ENCODE measurements around the gene CROCC.
"Not testable (repeated sequence)": the region's sequence is repeated elsewhere in the genome, so short reads cannot be mapped to it uniquely, and the experiment has no call there.

The CROCC gene

DNA sequence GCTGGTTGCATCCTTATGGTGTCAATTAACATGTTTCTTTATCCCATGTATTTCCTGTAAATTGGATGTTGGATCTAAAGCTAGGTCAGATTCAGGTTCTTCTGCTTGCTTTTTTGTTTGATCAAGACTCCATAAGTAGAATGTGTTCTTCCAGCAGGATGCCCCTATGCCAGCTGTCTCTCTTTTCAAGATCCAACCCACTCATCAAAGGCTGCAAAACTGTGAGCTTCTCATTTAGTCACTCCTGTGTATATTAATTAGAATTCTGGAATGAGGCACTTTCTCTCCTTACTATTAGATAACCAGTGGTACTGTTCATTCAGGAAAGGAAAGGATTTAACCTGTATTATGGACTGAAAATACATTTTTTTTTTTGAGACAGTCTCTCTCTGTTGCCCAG lies 12.2 kb downstream of the CROCC start:
- DNase-seq; intact Hi-C loops (cut with DNase I): not testable (repeated sequence)

DNA sequence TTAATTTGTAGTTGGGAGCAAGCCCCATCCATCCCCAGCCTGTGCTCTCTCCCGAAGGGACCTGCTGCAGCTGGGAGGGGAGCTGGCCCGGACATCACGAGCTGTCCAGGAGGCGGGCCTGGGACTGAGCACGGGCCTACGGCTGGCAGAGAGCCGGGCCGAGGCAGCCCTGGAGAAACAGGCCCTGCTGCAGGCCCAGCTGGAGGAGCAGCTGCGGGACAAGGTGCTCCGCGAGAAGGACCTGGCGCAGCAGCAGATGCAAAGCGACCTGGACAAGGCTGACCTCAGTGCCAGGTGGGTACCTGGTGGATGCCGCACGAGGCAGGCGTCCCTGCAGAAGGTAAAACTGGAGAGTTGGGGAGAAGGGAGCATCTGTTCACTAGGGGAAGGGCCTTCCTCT lies 14.8 kb downstream of the CROCC start:
- intact Hi-C loops (cut with DNase I); DNase-seq: not testable (repeated sequence)

DNA sequence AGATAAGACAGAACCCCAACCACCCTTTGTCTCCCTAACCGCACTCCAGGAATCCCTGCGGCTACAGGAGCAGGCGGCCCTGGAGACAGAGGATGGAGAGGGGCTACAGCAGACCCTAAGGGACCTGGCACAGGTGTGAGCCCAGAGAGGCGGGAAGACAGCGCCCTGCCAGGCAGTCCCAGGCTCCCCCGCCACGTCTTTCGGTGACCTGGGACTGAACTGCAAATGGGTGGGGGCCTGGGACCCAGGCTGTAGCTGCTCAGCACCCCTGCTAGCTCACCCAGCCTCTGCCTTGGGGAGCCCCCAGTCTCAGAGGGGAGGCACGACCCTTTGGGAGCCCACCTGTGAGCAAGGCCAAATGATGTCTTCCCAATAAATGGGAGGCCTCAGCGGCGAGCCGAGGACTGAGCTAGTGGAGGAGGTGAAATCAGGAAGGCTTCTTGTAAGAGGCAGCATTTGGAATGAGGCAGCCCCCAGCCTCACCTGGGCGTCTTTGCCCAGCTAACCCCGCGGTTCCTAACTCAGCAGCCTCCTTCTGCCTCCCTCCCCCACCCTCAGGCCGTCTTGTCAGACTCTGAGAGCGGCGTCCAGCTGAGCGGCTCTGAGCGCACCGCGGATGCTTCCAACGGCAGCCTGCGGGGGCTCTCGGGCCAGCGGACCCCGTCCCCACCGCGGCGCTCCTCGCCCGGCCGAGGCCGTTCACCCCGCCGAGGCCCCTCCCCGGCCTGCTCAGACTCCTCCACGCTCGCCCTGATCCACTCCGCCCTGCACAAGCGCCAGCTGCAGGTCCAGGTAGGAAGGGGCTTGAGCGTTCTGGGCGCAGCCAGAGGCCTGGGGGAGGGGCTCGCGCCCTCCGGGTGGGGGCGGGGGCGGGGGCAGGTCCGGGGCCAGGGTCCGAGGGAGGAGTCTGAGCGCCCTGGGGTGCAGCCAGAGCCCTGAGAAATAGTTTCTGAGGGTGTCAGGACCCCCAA lies 16.9 kb downstream of the CROCC start:
- intact Hi-C loops (cut with DNase I): no loop called here
- DNase-seq: no peak

DNA sequence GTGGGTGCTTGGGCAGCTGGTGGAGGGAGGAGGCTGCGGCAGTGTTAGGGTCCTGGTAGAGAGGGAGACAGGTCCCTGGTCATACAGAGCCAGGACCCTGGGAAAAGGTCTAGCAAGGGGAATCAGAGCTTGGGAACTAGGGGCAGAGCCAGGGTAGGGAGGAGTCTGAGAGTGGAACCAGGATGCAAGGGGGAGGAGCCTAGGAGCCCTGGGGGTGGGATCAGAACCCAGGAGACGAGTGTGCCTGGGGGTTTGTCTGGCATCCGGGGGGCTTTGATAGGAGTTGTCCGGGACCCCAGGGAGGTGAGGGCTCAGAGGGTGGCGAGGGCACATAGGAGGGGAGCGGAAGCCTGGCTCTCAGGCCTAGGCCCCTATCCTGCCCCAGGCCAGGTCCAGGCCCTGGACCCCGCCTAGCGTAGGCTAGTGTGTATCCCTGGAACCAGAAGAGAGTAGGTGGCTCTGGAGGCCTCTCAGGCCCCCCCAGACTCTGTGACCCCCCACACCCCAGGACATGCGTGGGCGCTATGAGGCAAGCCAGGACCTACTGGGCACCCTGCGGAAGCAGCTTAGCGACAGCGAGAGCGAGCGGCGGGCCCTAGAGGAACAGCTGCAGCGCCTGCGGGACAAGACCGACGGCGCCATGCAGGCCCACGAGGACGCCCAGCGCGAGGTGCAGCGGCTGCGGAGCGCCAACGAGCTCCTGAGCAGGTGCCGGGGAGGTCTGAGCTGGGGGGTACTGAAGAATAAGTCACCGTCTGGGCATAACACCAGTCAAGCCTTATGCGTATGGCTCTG lies 17.9 kb downstream of the CROCC start:
- DNase-seq; intact Hi-C loops (cut with DNase I): not testable (repeated sequence)

DNA sequence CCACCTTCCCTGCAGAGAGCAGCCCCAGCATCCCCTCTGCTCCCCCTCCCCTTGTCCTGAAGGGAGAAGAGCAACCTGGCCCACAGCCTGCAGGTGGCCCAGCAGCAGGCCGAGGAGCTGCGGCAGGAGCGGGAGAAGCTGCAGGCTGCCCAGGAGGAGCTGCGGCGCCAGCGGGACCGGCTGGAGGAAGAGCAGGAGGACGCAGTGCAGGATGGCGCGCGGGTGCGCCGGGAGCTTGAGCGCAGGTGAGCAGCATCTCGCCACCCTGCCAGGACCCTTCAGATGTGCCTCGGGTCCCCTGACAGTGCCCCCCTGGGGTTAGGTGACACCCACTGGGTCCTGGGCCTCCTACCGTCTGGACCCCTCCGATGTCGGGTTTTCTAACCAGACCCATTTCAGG lies 22.3 kb downstream of the CROCC start:
- no peak for DNase-seq
- intact Hi-C loops (cut with DNase I): no loop called here

DNA sequence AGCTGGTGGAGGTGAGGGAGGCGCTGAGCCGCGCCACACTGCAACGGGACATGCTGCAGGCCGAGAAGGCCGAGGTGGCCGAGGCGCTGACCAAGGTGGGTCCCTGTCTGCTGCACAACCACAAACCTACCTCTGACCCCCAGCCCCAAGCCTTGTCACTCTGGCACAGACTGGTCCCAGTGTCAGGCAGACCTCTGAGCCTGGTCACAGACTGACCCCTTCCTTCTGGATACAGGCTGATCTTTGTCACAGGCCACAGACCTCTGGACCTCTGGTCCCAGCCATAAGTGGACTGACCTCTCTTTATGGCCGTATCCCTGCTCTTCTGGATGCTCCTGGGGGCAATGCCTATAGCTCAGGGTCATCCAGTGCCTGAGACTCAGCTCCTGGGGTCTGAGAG lies 23.8 kb downstream of the CROCC start:
- DNase-seq; intact Hi-C loops (cut with DNase I): not testable (repeated sequence)

DNA sequence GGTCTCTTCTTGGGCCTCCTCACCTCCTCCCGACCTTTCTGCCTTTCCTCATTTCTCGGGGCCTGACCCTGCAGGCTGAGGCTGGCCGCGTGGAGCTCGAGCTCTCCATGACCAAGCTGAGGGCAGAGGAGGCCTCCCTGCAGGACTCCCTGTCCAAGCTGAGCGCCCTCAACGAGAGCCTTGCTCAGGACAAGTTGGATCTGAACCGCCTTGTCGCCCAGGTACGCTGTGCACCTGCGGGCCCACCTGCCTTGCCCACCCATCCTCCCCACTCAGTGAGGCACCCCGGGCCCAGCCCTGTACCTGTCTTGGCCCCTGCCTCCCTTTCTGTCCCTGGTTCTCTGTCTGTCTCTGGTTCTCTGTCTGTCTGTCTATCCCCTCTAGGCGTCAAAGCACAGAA lies 24.5 kb downstream of the CROCC start:
- peak in 1 of 10 donors; percentile 82 for DNase-seq
- intact Hi-C loops (cut with DNase I): not testable (repeated sequence)

DNA sequence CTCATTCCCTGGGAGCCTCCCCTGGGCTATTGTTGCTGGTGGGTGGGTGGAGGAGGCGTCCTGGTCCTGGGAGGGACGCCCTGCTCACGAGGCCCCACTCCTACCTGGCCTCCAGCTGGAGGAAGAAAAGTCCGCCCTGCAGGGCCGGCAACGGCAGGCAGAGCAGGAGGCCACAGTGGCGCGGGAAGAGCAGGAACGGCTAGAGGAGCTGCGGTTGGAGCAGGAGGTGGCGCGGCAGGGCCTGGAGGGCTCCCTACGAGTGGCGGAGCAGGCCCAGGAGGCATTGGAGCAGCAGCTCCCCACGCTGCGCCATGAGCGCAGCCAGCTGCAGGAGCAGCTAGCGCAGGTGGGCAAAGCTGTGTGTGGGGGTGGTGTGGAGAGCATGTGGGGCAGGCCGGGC lies 24.9 kb downstream of the CROCC start:
- DNase-seq: peak in 1 of 10 donors; percentile 83
- intact Hi-C loops (cut with DNase I): no loop called here

DNA sequence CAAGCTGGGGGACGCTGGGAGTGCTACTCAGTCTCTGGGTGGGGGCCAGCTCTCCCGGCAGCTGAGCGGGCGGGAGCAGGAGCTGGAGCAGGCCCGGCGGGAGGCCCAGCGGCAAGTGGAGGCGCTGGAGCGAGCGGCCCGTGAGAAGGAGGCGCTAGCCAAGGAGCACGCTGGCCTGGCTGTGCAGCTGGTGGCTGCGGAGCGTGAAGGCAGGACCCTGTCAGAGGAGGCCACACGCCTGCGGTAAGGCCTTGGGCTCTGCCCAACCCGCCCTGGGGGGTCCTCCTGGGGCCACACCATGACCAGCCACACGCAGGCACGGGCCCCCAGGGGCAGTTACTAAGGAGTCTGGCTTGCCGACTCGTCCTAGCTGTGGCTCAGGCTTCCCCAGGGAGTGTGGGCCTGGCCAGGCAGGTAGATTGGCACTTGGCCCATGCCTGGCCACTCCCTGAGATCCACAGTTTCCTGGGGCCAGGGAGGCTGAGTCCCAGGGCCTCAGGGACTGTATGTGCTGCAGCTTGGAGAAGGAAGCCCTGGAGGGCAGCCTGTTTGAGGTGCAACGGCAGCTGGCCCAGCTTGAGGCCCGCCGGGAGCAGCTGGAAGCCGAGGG lies 26.7 kb downstream of the CROCC start:
- DNase-seq: peak in 1 of 10 donors; percentile 83
- intact Hi-C loops (cut with DNase I): not testable (repeated sequence)

DNA sequence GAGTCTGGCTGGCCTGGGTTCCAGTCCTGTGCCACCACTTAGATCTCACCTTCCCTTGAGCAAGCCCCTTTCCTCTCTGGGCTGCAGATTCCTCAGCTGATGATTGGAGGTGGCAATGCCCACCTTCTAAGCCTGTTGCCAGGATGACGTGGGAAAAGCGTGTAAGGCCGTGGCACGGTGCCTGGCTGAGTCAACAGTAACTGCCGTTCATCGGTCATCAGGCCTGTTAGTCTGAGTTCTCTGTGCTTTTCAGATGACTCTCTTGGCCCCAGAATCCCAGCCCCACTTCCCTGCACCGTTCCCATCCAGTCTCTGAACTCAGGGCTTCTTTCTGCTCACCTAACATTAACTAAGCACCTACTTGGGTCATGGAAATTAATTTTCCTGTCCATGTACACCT lies 27.3 kb downstream of the CROCC start:
- DNase-seq; intact Hi-C loops (cut with DNase I): not testable (repeated sequence)

DNA sequence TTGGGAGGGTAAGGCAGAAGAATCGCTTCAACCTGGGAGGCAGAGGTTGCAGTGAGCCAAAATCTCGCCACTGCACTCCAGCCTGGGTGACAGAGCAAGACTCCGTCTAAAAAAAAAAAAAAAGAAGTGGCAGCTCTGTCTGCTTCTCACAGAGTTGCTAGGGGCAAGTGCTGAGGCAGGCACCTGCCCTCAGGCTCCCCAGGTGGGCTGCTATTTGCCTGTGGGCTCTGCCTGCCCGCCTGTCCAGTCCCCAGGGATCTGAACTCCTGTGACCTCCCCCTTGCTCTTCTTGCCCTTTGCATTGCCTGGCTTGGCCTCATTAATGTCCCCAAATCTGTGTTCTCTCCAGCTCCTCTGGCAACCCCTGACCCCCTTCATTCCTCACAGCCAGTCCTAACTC lies 30.6 kb downstream of the CROCC start:
- not testable (repeated sequence) for DNase-seq
- intact Hi-C loops (cut with DNase I): loop anchor here (10.0 kb wide), 1 partner anchor 282 kb away; no protein-coding TSS in a partner anchor

DNA sequence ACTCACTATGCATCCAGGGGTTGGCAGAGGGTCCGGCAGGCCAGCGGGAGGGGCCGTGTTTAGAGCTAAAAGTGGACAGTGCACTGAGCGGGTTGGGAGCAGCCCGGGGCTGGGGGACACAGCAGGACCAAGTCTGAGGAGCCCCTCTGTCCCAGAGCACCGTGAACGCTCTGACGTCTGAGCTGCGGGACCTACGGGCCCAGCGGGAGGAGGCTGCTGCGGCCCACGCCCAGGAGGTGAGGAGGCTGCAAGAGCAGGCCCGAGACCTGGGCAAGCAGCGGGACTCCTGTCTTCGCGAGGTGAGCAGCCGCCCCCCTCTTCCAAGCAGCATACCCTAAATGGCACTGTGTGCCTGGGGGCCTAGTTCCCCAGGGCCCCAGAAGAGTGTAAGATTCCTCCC lies 32.8 kb downstream of the CROCC start:
- no peak for DNase-seq
- intact Hi-C loops (cut with DNase I): loop anchor here (10.0 kb wide), 1 partner anchor 280 kb away; no protein-coding TSS in a partner anchor

DNA sequence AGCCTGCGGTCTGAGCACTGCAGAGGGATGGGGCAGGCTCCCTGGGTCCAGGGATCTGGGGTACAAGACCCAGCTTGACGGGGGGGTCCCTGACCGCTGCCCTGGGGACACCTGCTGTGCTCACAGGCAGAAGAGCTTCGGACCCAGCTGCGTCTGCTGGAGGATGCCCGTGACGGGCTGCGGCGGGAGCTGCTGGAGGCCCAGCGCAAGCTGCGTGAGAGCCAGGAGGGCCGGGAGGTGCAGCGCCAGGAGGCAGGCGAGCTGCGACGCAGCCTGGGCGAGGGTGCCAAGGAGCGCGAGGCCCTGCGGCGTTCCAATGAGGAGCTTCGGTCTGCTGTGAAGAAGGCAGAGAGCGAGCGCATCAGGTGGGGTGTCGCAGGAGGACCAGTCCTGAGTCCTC lies 33.5 kb downstream of the CROCC start:
- DNase-seq: no peak
- intact Hi-C loops (cut with DNase I): loop anchor here (10.0 kb wide), 1 partner anchor 280 kb away; no protein-coding TSS in a partner anchor

DNA sequence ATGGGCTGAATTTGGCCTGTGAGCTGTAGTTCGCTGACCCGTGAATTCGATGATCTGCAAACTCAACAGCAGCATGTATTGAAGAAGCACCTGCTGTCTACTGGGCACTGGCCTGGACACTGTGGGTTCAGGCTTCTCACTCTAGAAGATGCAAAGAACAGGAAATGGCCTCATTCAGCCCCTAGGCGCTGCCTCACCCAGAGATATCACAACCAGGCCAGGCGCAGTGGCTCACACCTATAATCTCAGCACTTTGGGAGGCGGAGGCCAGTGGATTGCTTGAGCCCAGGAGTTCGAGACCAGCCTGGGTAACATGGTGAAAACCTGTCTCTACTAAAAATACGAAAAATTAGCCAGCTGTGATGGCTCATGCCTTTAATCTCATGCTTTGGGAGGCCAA lies 35.0 kb downstream of the CROCC start:
- no peak for DNase-seq
- intact Hi-C loops (cut with DNase I): loop anchor here (10.0 kb wide), 1 partner anchor 278 kb away; no protein-coding TSS in a partner anchor

DNA sequence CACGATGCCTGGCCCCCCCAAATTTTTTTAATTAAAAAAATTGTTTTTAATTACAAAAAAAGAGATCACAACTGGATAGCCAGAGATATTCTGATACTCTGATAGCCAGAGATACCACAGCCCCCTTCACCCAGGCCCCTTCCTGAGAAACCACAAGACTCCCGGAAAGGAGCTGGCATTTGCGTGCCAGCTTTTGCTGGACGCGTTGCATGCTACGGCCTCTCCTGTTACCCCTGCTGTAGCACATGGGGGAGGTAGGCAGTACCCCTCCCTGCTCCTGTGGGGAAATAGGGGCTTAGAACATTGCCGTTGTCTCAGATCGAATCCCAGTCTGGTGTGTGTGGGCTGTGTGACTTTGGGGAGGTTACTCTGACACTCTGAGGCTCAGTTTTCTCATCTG lies 36.0 kb downstream of the CROCC start:
- DNase-seq: no peak
- intact Hi-C loops (cut with DNase I): loop anchor here (10.0 kb wide), 1 partner anchor 277 kb away; no protein-coding TSS in a partner anchor

DNA sequence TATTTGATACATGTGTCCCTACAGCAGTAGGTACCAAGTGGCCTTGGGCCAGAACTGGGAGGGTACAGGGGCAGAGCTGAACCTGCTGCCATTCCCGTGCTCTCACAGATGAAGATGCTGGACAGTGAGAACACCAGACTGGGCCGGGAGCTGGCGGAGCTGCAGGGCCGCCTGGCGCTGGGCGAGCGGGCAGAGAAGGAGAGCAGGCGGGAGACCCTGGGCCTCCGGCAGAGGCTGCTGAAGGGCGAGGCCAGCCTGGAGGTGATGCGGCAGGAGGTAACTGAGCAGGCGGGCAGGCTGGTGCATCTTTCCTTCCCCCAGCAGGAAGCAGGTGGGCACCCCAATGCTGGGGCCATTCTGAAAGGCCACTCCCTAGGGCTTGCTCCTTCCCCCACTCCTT lies 36.7 kb downstream of the CROCC start:
- intact Hi-C loops (cut with DNase I): loop anchor here (10.0 kb wide), 1 partner anchor 276 kb away; no protein-coding TSS in a partner anchor

DNA sequence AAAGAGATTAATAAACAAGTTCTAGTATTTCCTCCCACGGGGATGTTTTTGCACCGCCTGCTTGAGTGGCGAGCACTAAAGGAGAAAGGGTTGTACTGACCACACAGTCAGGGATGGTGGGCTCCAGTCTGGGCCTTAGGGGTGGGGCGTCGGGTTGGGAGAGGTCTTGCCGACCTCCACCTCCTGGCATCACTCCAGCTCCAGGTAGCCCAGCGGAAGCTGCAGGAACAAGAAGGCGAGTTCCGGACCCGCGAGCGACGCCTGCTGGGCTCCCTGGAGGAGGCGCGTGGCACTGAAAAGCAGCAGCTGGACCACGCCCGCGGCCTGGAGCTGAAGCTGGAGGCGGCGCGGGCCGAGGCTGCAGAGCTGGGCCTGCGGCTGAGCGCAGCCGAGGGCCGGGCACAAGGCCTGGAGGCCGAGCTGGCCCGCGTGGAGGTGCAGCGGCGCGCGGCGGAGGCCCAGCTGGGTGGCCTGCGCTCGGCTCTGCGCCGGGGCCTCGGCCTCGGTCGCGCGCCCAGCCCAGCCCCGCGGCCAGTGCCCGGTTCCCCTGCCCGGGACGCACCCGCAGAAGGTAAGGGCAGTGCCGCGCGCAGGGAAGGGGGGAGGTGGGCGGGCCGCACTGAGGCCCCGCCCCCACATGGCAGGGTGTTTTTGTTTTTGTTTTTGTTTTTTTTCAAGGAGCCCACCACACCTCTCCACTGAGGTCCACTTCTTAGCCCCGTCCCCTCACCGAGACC lies 39.0 kb downstream of the CROCC start:
- intact Hi-C loops (cut with DNase I): loop anchor here (10.0 kb wide), 1 partner anchor 54 kb away; the partner anchor contains the start of gene ATP13A2
- peak; percentile 51 to 96 (median 78) for DNase-seq

More for the DNA sequence above, 36.7 kb downstream of the CROCC start:
- DNase-seq: peak in 1 of 10 donors; percentile 76

DNA sequence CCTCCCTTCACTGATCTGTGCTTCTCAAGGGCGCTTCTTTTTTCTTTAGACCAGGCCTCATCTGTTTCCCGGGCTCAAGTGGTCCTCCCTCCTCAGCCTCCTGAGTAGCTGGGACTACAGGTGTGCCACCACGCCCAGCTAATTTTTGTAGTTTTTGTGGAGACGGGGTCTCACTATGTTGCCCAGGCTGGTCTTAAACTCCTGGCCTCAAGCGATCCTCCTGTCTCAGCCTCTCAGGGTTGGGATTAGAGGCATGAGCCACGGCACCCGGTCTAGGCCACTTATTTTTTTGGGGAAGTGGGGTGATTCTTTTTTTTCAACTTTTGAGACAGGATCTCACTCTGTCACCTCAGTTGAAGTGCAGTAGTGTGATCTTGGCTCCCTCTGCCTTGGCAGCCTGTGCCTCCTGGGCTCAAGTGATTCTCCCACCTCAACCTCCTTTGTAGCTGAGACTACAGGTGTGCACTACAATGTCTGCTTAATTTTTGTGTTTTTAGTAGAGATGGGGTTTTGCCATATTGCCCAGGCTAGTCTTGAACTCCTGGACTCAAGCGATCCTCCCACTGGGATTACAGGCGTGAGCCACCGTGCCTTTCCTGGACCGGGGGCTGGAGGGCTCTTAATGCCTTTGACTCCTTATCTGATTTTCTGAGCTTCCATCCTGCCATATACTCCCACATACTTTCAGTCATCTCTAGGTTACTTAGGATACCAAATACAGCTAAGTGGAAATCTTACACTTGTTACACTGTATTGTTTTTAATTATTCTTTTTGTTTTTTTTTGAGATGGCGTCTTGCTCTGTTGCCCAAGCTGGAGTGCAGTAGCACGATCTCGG lies 39.8 kb downstream of the CROCC start:
- no peak for DNase-seq
- intact Hi-C loops (cut with DNase I): loop anchor here (10.0 kb wide), 1 partner anchor 53 kb away; the partner anchor contains the start of gene ATP13A2

DNA sequence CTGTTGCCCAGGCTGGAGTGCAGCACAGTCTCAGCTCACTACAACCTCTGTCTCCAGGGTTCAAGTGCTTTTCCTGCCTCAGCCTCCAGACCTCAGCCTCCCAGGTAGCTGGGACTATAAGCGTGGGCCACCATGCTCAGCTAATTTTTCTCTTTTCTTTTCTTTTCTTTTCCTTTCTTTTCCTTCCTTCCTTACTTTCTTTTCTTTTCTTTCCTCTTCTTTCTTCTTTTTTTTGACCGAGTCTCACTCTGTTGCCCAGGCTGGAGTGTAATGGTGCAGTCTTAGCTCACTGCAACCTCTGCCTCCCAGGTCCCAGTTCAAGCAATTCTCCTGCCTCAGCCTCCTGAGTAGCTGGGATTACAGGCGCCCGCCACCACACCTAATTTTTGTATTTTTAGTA lies 42.4 kb downstream of the CROCC start:
- not testable (repeated sequence) for DNase-seq
- intact Hi-C loops (cut with DNase I): loop anchor here (10.0 kb wide), 1 partner anchor 51 kb away; the partner anchor contains the start of gene ATP13A2
